PC-3 (cell line): Measurements from ENCODE around the gene ZNF497. TPM values are rescaled to one million over a fixed set of nuclear protein-coding genes. Genes with fewer than 3 reads are reported as not detected.

Experiments
- ATAC-seq: fragments of 200-7000 bp; cut with Tn5 transposase; 2 replicates; pipeline ENCODE4 v1.9.1; 2020; ENCODE audit warnings: mild to moderate bottlenecking, moderate library complexity
- BruUV-seq: library from RNA; stranded (reverse); fragments of 400-500 nt; replicated peaks from 2 replicates; lab custom pipeline; 2021; lab: Mats Ljungman, UMichigan
- CTCF ChIA-PET: fragments of 300-600 bp; sonication (Branson Sonifier 250); formaldehyde crosslinking; loops from one replicate; lab custom pipeline; 2022; ENCODE audit warnings: antibody characterized with exemption; lab: Charles Lee
- POLR2A ChIA-PET: fragments of 300-600 bp; sonication (Branson Sonifier 250); formaldehyde crosslinking; loops from one replicate; lab custom pipeline; 2022; ENCODE audit warnings: antibody characterized with exemption; ENCODE audit not compliant: unreplicated experiment; lab: Charles Lee
- DNase-seq: peaks from one replicate; pipeline ENCODE4 v3.0.0-alpha.2; 2015
- H2AFZ ChIP-seq: fragments of 300-600 bp; sonication (generic); 2 replicates; pipeline ENCODE4 v1.6.0; 2016; ENCODE audit warnings: antibody characterized with exemption, low read length
- H3F3A ChIP-seq: fragments of 300-600 bp; sonication (generic); one replicate; pipeline ENCODE4 v1.6.0; 2017; ENCODE audit warnings: antibody characterized with exemption, low read length, control low read depth, mild to moderate bottlenecking; ENCODE audit not compliant: unreplicated experiment
- H3K27ac ChIP-seq: fragments of 300-600 bp; sonication (generic); 2 replicates; pipeline ENCODE4 v1.5.1; 2016; ENCODE audit warnings: mild to moderate bottlenecking, low read length
- H3K27me3 ChIP-seq: fragments of 300-600 bp; sonication (generic); 2 replicates; pipeline ENCODE4 v1.6.1; 2016; ENCODE audit warnings: low read length, mixed read lengths
- H3K36me3 ChIP-seq: fragments of 300-600 bp; sonication (generic); 2 replicates; pipeline ENCODE4 v1.6.1; 2016; ENCODE audit warnings: low read depth, mixed run types, low read length, mixed read lengths
- H3K4me1 ChIP-seq: fragments of 300-600 bp; sonication (generic); 2 replicates; pipeline ENCODE4 v1.5.1; 2016; ENCODE audit warnings: low read length; ENCODE audit not compliant: insufficient read depth
- H3K4me2 ChIP-seq: fragments of 300-600 bp; sonication (generic); 2 replicates; pipeline ENCODE4 v1.6.0; 2016; ENCODE audit warnings: low read length
- H3K4me3 ChIP-seq: fragments of 300-600 bp; sonication (generic); 2 replicates; pipeline ENCODE4 v1.5.1; 2016; ENCODE audit warnings: mild to moderate bottlenecking, low read length, mixed read lengths
- H3K79me2 ChIP-seq: fragments of 300-600 bp; sonication (generic); 2 replicates; pipeline ENCODE4 v1.6.1; 2017; ENCODE audit warnings: low read length, mixed read lengths
- H3K9ac ChIP-seq: fragments of 300-600 bp; sonication (generic); 2 replicates; pipeline ENCODE4 v1.6.0; 2016; ENCODE audit warnings: mild to moderate bottlenecking, low read length
- H3K9me2 ChIP-seq: fragments of 300-600 bp; sonication (generic); replicated peaks from 2 replicates; pipeline ENCODE4 v1.6.1; 2016; ENCODE audit warnings: mixed run types, low read length, mixed read lengths
- H3K9me3 ChIP-seq: fragments of 300-600 bp; sonication (generic); 2 replicates; pipeline ENCODE4 v1.6.1; 2016; ENCODE audit warnings: low read length, mixed read lengths
- H4K20me1 ChIP-seq: fragments of 300-600 bp; sonication (generic); 2 replicates; pipeline ENCODE4 v1.6.1; 2016; ENCODE audit warnings: low read length, mixed read lengths
- EZH2 ChIP-seq: fragments of 300-600 bp; sonication (generic); IDR thresholded peaks from one replicate; pipeline ENCODE4 v1.6.1; 2017; ENCODE audit warnings: antibody characterized with exemption, mild to moderate bottlenecking, low read length; ENCODE audit not compliant: unreplicated experiment
- EZH2phosphoT487 ChIP-seq: fragments of 300-600 bp; sonication (generic); IDR thresholded peaks from 2 replicates; pipeline ENCODE4 v1.6.1; 2018; ENCODE audit warnings: mild to moderate bottlenecking, antibody characterized with exemption, low read length, borderline replicate concordance
- intact Hi-C: fragments of 100-400 bp; cut with micrococcal nuclease; formaldehyde crosslinking; loops from 2 replicates; pipeline ENCODE4 v1.9.0; 2023
- microRNA-seq: library from miRNA; unstranded; fragments of <30 nt; microRNA quantifications from one replicate; pipeline ENCODE4 v1.1.0, GENCODE V29; 2020; ENCODE audit not compliant: unreplicated experiment
- total RNA-seq: library from RNA; depleted of rRNA; stranded (reverse); fragments of >200 nt; gene quantifications from 2 replicates; pipeline ENCODE4 v1.2.3, GENCODE V29; 2014; rRNA removed
- TF ChIP-seq, protein P1 (sequence below): fragments of 300-600 bp; sonication (generic); conservative IDR thresholded peaks from 2 replicates; pipeline ENCODE4 v1.5.1; 2017; ENCODE audit warnings: antibody characterized with exemption, low read depth, mild to moderate bottlenecking, low read length

Gene ZNF497
- total RNA-seq, 1 experiment from 2014 or later, result 2.2 TPM

DNA sequence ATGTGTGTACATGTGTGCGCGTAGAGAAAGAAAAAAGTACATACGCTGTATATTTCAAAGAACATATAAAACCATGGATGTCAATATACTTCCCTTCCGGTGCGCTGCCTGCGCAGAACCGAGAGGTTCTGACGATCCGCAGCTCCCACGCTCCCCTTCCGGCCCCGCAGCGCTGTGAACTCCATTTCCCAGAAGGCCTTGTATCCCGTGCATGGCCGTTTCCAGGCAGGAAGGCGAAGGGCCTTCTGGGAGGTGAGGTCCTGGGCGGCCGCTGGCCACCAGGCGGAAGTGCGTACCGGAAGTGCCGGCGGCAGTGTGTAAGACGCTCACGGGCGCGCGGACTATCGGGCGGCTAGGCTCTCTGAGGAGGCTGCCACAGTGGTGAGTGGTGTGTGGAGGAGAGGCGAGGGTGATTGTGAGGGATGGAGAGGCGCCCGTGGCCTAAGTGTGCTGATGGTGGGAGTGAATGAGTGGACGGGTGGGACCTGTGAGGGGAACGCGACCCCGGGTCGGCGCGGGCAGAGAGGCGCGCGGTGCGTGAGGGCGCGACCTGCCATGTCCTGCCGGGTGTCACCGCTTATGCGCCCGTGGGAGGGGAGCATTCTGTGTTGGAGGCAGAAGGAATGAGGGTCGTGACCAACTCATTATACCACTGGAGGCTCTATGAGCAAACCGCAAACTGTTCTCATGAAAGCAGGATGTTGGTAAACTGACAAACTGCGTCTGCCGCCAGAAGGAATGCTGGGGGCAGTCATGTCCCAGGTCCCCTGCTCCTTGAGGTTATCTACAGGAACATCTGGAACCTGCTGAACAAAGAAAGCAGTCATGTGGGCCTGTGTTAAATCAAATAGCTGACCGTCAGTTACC lies 57.3 kb downstream of the ZNF497 start, which contains the start of gene ERVK3-1:
Gene ERVK3-1, plus strand, starts transcription at position 313 of the 867 bp plus-strand sequence. CDS start 6,792 bp downstream, outside the sequence.
- Histone ChIP-seq H3K27ac (peak within 1 kb of the TSS; percentile 8), H4K20me1 (no peaks in the 10 kb centered on the region), H2AFZ (peak within 1 kb of the TSS; percentile 84), H3F3A (no peaks in the 10 kb centered on the region), H3K4me2 (peak within 1 kb of the TSS; percentile 80), H3K27me3 (no peaks in the 10 kb centered on the region), H3K9me2 (no peaks in the 10 kb centered on the region), H3K36me3 (peaks cover 58% of the 10 kb centered on the region), H3K79me2 (peaks cover 28% of the 10 kb centered on the region), H3K9me3 (no peaks in the 10 kb centered on the region), H3K9ac (peak within 1 kb of the TSS; percentile 77), H3K4me1 (peaks cover 8% of the 10 kb centered on the region), H3K4me3 (peak within 1 kb of the TSS; percentile 81)
- CTCF ChIA-PET, result no interaction called here
- POLR2A ChIA-PET, result interaction anchor here (0.5 to 1.1 kb wide), 3 partner anchors 20 to 818 kb away, joined by 3 read pairs; partner anchors contain the start of genes ZNF324B and ZNF419
- peak; percentile 100 for ATAC-seq
- BruUV-seq, result no TSS peak
- peak; percentile 98 for DNase-seq
- intact Hi-C loops, result loop anchor here (1.0 to 2.0 kb wide), 4 partner anchors 21 to 161 kb away; partner anchors contain the start of genes ZNF8, ZNF837 and ZSCAN22
- TF ChIP-seq, protein P1, sequence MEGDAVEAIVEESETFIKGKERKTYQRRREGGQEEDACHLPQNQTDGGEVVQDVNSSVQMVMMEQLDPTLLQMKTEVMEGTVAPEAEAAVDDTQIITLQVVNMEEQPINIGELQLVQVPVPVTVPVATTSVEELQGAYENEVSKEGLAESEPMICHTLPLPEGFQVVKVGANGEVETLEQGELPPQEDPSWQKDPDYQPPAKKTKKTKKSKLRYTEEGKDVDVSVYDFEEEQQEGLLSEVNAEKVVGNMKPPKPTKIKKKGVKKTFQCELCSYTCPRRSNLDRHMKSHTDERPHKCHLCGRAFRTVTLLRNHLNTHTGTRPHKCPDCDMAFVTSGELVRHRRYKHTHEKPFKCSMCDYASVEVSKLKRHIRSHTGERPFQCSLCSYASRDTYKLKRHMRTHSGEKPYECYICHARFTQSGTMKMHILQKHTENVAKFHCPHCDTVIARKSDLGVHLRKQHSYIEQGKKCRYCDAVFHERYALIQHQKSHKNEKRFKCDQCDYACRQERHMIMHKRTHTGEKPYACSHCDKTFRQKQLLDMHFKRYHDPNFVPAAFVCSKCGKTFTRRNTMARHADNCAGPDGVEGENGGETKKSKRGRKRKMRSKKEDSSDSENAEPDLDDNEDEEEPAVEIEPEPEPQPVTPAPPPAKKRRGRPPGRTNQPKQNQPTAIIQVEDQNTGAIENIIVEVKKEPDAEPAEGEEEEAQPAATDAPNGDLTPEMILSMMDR, result no peak
- TF ChIP-seq EZH2phosphoT487 (no peak), EZH2 (no peak)

DNA sequence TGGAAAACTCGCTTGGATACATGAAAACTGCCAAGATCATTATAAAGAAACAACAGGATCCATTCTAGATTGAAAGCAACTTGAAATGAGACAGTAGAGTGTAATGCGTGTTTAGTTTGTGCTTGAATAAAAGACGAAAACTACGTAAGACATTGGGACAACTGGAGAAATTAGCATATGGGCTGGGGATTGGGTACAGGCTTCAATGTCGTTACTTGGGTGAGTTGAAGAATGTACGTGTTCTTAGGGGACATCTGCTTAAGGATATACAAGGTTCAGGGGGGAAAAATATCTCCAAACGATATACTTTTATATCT lies 57.8 kb downstream of the ZNF497 start:
- no TSS peak for BruUV-seq
- peaks cover 28% of the 10 kb centered on the region for H3K79me2 ChIP-seq
- peak overlapping the region; percentile 84 for H2AFZ ChIP-seq
- CTCF ChIA-PET, result no interaction called here
- ATAC-seq (peak; percentile 23), DNase-seq (no peak)
- H3K9me2 ChIP-seq, result no peaks in the 10 kb centered on the region
- no peak overlapping the region; the same call in 1 of the 2 replicates for H3K27ac ChIP-seq
- POLR2A ChIA-PET, result interaction anchor here (0.5 to 1.1 kb wide), 3 partner anchors 21 to 817 kb away, joined by 3 read pairs; partner anchors contain the start of genes ZNF324B and ZNF419
- H3K9me3 ChIP-seq, result no peaks in the 10 kb centered on the region
- no peaks in the 10 kb centered on the region for H4K20me1 ChIP-seq
- H3K4me1 ChIP-seq, result peaks cover 8% of the 10 kb centered on the region
- H3K27me3 ChIP-seq, result no peaks in the 10 kb centered on the region
- intact Hi-C loops, result loop anchor here (1.0 to 2.0 kb wide), 4 partner anchors 22 to 162 kb away; partner anchors contain the start of genes ZNF8, ZNF837 and ZSCAN22
- peak overlapping the region; percentile 80 for H3K4me2 ChIP-seq
- H3K9ac ChIP-seq, result 0 out of 2 replicates have a peak overlapping the region, but pooled peaks have one; percentile 4
- peaks cover 60% of the 10 kb centered on the region for H3K36me3 ChIP-seq
- H3K4me3 ChIP-seq, result peak overlapping the region; percentile 81
- H3F3A ChIP-seq, result no peaks in the 10 kb centered on the region
- TF ChIP-seq EZH2phosphoT487 (no peak), EZH2 (no peak)
- TF ChIP-seq, protein P1, result no peak

Small RNA genes within 50 kb of the gene (microRNA-seq; reads per million reads assigned to microRNA genes)
- gene MIR4754 (not detected), gene MIR6806 (not detected)

Other genes starting within 250 kb of the ZNF497 start
- gene ZNF329, start 212.0 kb downstream of the ZNF497 start, total RNA-seq, result 8.2 and 10.5 TPM in 2 replicates
- 15.4 and 16.1 TPM in 2 replicates for gene ZNF274, start 179.7 kb downstream of the ZNF497 start, total RNA-seq
- gene ZNF544, start 133.8 kb downstream of the ZNF497 start, total RNA-seq, result 73.7 and 115 TPM in 2 replicates
- 7.3 and 7.9 TPM in 2 replicates for gene ZNF8, start 83.8 kb downstream of the ZNF497 start, total RNA-seq
- 104 and 116 TPM in 2 replicates for gene ERVK3-1, start 57.4 kb downstream of the ZNF497 start, total RNA-seq
- gene ZSCAN22, start 35.8 kb downstream of the ZNF497 start, total RNA-seq, result 4.0 and 4.3 TPM in 2 replicates
- gene A1BG, start 9.3 kb downstream of the ZNF497 start, total RNA-seq, result 0.92 and 1.9 TPM in 2 replicates
- 9.5 and 12.6 TPM in 2 replicates for gene ZNF837, start 18.3 kb upstream of the ZNF497 start, total RNA-seq
- gene RPS5, start 24.5 kb upstream of the ZNF497 start, total RNA-seq, result 3,515 and 3,776 TPM in 2 replicates
- gene RNF225, start 32.9 kb upstream of the ZNF497 start, total RNA-seq, result 2.2 TPM in 1 of 2 replicates, not detected in the other
- 49.2 and 73.8 TPM in 2 replicates for gene ZNF584, start 45.9 kb upstream of the ZNF497 start, total RNA-seq
- gene ZNF132, start 77.4 kb upstream of the ZNF497 start, total RNA-seq, result not detected in 2 replicates
- 11.2 and 12.8 TPM in 2 replicates for gene ZNF324B, start 88.9 kb upstream of the ZNF497 start, total RNA-seq
- gene ZNF324, start 104.3 kb upstream of the ZNF497 start, total RNA-seq, result 14.8 and 15.9 TPM in 2 replicates
- gene ZNF446, start 113.6 kb upstream of the ZNF497 start, total RNA-seq, result 8.9 and 13.4 TPM in 2 replicates
- 56.2 and 56.8 TPM in 2 replicates for gene SLC27A5, start 149.2 kb upstream of the ZNF497 start, total RNA-seq
- 14.0 and 19.1 TPM in 2 replicates for gene ZBTB45, start 157.1 kb upstream of the ZNF497 start, total RNA-seq
- 1,169 and 1,653 TPM in 2 replicates for gene TRIM28, start 181.3 kb upstream of the ZNF497 start, total RNA-seq
- gene CHMP2A, start 192.4 kb upstream of the ZNF497 start, total RNA-seq, result 220 and 264 TPM in 2 replicates
- 243 and 268 TPM in 2 replicates for gene UBE2M, start 195.9 kb upstream of the ZNF497 start, total RNA-seq
- gene MZF1, start 210.6 kb upstream of the ZNF497 start, total RNA-seq, result 18.0 and 29.3 TPM in 2 replicates